BJ (cell line): ENCODE results near the gene ICAM5. TPM values are rescaled to one million over a fixed set of nuclear protein-coding genes. Genes with fewer than 3 reads are reported as not detected.
"Not testable (repeated sequence)": the region's sequence is repeated elsewhere in the genome, so short reads cannot be mapped to it uniquely, and the experiment has no call there.

Experiments used
- CTCF ChIA-PET: fragments of 350-600 bp; formaldehyde crosslinking; extraction: SDS; loops from one replicate; lab custom pipeline; 2021; ENCODE audit warnings: antibody characterized with exemption, inconsistent platforms; lab: Yijun Ruan, JAX
- POLR2A ChIA-PET: fragments of 300-600 bp; sonication (Branson Sonifier 250); formaldehyde crosslinking; extraction: SDS; loops from one replicate; lab custom pipeline; 2021; ENCODE audit warnings: antibody characterized with exemption; lab: Charles Lee
- DNase-seq: peaks from one replicate; pipeline ENCODE4 v3.0.0-alpha.2; 2011; ENCODE audit warnings: low read depth
- H3K27me3 ChIP-seq: 2 replicates; pipeline ENCODE4 v1.6.0; 2011; ENCODE audit warnings: low read length; ENCODE audit not compliant: control insufficient read depth, insufficient read depth
- H3K36me3 ChIP-seq: 2 replicates; pipeline ENCODE4 v1.5.1; 2011; ENCODE audit warnings: low read length; ENCODE audit not compliant: control insufficient read depth, insufficient read depth
- H3K4me3 ChIP-seq: 2 replicates; pipeline ENCODE4 v1.5.1; 2011; ENCODE audit warnings: low read depth, mild to moderate bottlenecking, control low read depth, low read length
- CTCF ChIP-seq: IDR thresholded peaks from 2 replicates; pipeline ENCODE4 v1.5.1; 2011; ENCODE audit warnings: low read depth, mild to moderate bottlenecking, control low read depth, inconsistent platforms, low read length, moderate library complexity; ENCODE audit not compliant: insufficient read depth
- polyA minus RNA-seq: library from RNA; depleted of rRNA, polyadenylated mRNA; stranded (reverse); fragments of >200 nt; gene quantifications from 2 replicates; pipeline ENCODE4 v1.2.3, GENCODE V29; 2011; rRNA and poly(A)+ RNA removed
- polyA plus RNA-seq: library from polyadenylated mRNA; depleted of rRNA; stranded (reverse); fragments of >200 nt; gene quantifications from 2 replicates; pipeline ENCODE4 v1.2.3, GENCODE V29; 2011; rRNA removed

ICAM5 gene, protein sequence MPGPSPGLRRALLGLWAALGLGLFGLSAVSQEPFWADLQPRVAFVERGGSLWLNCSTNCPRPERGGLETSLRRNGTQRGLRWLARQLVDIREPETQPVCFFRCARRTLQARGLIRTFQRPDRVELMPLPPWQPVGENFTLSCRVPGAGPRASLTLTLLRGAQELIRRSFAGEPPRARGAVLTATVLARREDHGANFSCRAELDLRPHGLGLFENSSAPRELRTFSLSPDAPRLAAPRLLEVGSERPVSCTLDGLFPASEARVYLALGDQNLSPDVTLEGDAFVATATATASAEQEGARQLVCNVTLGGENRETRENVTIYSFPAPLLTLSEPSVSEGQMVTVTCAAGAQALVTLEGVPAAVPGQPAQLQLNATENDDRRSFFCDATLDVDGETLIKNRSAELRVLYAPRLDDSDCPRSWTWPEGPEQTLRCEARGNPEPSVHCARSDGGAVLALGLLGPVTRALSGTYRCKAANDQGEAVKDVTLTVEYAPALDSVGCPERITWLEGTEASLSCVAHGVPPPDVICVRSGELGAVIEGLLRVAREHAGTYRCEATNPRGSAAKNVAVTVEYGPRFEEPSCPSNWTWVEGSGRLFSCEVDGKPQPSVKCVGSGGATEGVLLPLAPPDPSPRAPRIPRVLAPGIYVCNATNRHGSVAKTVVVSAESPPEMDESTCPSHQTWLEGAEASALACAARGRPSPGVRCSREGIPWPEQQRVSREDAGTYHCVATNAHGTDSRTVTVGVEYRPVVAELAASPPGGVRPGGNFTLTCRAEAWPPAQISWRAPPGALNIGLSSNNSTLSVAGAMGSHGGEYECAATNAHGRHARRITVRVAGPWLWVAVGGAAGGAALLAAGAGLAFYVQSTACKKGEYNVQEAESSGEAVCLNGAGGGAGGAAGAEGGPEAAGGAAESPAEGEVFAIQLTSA
- polyA plus RNA-seq (6.7 and 9.2 TPM in 2 replicates), polyA minus RNA-seq (1.8 and 1.9 TPM in 2 replicates)

GRCh38 chr19:10289836-10290356 is at the start of gene ICAM5:
Gene ICAM5 (plus strand): TSS chr19:10289952. CDS start chr19:10290044, 92 bp downstream.
- CTCF ChIA-PET, result interaction anchor here (0.6 to 6.6 kb wide), 8 partner anchors 13 to 153 kb away, joined by 3 to 45 read pairs (median 4); partner anchors contain the start of gene ICAM1
- Histone ChIP-seq H3K36me3 (peaks cover 3% of the 10 kb centered on the region), H3K4me3 (peak within 1 kb of the TSS; percentile 55), H3K27me3 (peaks cover 10% of the 10 kb centered on the region)
- POLR2A ChIA-PET, result interaction anchor here (0.6 to 0.9 kb wide), 2 partner anchors 9 to 20 kb away, joined by 3 to 4 read pairs; no protein-coding TSS in a partner anchor
- no peak for TF ChIP-seq CTCF
- no peak for DNase-seq

DNA sequence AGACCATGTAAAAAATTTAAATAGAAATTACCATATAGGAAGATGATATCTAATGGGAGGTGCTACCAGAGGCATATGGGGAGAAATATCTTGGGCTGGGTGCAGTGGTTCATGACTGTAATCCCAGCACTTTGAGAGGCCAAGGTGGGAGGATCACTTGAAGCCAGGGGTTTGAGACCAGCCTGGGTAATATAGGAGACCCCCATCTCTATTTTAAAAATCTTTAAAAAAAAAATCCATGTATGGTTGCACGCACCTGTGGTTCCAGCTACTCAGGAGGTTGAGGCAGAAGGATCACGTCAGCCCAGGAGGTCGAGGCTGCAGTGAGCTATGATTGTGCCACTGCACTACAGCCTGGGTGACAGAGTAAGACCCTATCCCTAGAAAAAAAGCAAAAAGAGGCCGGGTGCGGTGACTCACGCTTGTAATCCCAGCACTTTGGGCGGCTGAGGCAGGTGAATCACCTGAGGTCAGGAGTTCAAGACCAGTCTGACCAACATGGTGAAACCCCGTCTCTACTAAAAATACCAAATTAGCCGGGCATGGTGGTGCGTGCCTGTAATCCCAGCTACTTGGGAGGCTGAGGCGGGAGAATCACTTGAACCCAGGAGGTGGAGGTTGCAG is 47.8 kb upstream of the ICAM5 start:
- CTCF ChIA-PET, H3K36me3 ChIP-seq, DNase-seq, H3K27me3 ChIP-seq, H3K4me3 ChIP-seq: not testable (repeated sequence)
- POLR2A ChIA-PET, result interaction anchor here (0.6 kb wide), 1 partner anchor 146 kb away, joined by 3 read pairs; no protein-coding TSS in a partner anchor

- no peaks in the 10 kb centered on the region for H3K27me3 ChIP-seq
- TF ChIP-seq CTCF, result no peak
- CTCF ChIA-PET, result no interaction called here
- no peak overlapping the region for H3K4me3 ChIP-seq
- DNase-seq, result no peak
- POLR2A ChIA-PET, result no interaction called here
- H3K36me3 ChIP-seq, result no peaks in the 10 kb centered on the region
These were observed 46.1 kb upstream of the ICAM5 start for GRCh38 chr19:10243606-10244005.

DNA sequence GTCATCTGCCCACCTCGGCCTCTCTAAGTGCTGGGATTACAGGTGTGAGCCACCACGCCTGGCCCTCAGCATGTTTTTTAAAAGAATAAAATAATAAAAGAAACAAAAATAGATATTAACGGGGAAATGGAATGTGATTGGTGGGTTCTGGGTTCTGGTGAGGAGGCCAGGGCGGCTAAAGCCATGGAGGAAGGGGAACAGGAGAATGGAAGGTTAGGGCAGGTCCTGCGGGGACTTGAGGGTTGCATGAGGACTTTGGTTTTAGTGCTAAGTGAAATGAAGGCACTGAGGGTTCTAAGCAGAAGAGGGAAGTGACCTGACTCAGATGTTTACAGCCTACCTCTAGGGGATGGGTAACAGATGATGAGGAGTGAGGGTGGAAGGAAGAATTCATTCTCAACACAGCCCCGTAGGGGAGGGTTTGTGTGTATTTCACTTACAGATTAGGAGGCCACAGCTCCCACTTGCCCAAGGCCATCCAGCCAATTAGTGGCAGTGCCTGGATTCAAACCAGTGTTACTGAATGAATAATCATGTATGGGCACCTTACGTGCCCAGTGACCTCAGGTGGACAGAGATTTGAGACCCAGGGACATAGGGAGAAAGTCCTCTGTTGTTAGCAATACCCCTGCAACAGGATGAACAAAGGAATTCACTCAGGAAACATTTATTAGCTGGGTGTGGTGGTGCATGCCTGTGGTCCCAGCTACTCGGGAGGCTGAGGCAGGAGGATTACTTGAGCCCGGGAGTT is 44.4 kb upstream of the ICAM5 start:
- no peak for TF ChIP-seq CTCF
- no peaks in the 10 kb centered on the region for H3K36me3 ChIP-seq
- POLR2A ChIA-PET, result no interaction called here
- no peak for DNase-seq
- H3K27me3 ChIP-seq, result no peaks in the 10 kb centered on the region
- CTCF ChIA-PET, result interaction anchor here (1.0 to 2.3 kb wide), 3 partner anchors 13 to 148 kb away, joined by 3 to 5 read pairs (median 4); no protein-coding TSS in a partner anchor
- no peak overlapping the region for H3K4me3 ChIP-seq

DNA sequence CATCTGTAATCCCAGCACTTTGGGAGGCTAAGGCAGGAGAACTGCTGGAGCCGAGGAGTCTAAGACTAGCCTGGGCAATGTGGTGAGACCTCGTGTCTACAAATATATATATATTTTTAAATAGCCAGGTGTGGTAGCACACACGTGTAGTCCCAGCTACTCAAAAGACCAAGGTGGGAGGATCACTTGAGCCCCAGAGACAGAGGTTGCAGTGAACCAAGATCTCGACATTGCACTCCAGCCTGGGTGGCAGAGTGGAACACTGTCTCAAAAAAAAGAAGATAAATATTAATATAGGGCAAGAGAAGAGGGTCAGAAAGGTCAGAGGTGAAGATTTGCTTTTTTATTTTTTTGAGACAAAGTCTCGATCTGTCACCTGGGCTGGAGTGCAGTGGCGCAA is 43.2 kb upstream of the ICAM5 start:
- no peak overlapping the region for H3K4me3 ChIP-seq
- H3K27me3 ChIP-seq, result no peaks in the 10 kb centered on the region
- TF ChIP-seq CTCF, result no peak
- DNase-seq, result no peak
- H3K36me3 ChIP-seq, result no peaks in the 10 kb centered on the region
- CTCF ChIA-PET, result interaction anchor here (1.3 to 2.9 kb wide), 4 partner anchors 11 to 149 kb away, joined by 3 to 9 read pairs (median 4); no protein-coding TSS in a partner anchor
- POLR2A ChIA-PET, result no interaction called here
